ENCODE measurements around the gene LHPP.

The LHPP gene

DNA sequence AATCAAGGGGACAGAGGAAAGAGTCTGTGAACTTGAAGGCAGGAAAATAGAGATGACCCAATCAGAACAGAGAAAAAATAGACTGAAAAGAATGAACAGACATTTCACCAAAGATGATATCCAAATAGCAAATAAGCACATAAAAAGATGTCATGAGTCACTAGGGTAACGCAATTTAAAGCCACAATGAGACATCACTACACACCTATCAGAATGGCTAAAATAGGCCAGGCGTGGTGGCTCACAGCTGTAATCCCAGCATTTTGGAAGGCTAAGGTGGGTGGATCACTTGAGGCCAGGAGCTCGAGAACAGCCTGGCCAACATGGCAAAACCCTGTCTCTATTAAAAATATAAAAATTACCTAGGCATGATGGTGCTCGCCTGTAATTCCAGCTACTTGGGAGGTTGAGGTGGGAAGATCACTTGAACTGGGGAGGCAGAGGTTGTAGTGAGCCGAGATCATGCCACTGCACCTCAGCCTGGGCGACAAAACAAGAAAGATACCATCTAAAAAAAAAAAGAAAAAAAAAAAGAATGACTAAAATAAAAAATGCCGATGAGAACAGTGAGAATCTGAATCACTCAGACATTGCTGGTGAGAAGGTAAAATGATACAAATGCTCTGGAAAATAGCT is 100.9 kb downstream of the LHPP start:
- no peak overlapping the region for H3K4me3 ChIP-seq (ENCODE audit: low read depth, low read length)
- DNase-seq (ENCODE audit: low read depth): peak; percentile 13

DNA sequence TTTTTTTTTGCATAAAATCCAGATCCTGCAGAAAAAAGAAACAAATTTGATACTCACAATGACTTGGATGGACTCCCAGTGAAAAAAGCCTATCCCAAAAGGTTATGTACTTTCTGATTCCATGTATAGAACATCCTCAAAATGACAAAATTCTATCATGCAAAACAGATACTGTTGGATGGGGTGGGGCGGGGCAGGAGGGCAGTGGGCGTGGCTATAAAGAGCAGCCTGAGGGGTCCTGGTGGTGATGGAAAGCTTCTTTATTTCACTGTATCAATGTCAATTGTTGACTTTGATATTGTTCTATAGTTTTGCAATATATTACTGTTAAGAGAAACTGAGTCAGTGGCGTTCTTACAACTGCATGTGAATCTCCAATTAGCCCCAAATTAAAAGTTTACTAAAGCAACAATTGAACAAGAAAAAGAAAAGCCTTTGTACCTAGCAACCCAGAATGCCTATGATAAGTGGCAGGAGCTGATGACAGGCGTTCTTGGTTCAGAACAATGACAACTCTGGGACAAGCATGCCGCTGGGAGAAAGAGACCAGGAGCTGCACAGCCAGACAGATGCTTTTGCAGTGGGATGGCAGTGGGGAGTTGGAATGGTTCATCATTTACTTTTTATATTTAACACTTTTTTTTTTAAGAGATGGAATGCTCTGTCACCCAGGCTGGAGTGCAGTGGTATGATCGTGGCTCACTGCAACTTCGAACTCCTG is 101.9 kb downstream of the LHPP start:
- no peak for DNase-seq (ENCODE audit: low read depth)
- H3K4me3 ChIP-seq (ENCODE audit: low read depth, low read length): no peak overlapping the region
- TF ChIP-seq, protein P1, sequence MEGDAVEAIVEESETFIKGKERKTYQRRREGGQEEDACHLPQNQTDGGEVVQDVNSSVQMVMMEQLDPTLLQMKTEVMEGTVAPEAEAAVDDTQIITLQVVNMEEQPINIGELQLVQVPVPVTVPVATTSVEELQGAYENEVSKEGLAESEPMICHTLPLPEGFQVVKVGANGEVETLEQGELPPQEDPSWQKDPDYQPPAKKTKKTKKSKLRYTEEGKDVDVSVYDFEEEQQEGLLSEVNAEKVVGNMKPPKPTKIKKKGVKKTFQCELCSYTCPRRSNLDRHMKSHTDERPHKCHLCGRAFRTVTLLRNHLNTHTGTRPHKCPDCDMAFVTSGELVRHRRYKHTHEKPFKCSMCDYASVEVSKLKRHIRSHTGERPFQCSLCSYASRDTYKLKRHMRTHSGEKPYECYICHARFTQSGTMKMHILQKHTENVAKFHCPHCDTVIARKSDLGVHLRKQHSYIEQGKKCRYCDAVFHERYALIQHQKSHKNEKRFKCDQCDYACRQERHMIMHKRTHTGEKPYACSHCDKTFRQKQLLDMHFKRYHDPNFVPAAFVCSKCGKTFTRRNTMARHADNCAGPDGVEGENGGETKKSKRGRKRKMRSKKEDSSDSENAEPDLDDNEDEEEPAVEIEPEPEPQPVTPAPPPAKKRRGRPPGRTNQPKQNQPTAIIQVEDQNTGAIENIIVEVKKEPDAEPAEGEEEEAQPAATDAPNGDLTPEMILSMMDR (conservative IDR thresholded peaks at IDR 0.05; ENCODE audit: low read depth, low read length): no peak

More for the DNA sequence above, 100.9 kb downstream of the LHPP start:
- TF ChIP-seq, protein P1 (conservative IDR thresholded peaks at IDR 0.05; ENCODE audit: low read depth, low read length): no peak

DNA sequence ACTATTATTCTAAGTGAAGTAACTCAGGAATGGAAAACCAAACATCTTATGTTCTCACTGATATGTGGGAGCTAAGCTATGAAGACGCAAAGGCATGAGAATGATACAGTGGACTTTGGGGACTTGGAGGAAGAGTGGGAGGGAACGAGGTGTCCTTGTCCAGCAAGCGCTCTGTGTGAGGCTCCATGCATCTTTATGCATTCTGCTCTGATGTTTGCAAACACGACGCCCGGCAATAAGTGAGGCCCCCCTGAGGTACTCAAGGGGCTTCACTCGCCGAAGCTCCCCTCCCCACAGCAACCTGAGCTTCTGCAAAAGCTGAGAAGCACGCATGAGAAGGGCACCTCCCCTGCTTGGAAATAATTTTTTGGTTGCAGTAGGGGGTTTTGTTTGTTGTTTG is 103.3 kb downstream of the LHPP start:
- TF ChIP-seq, protein P1 (conservative IDR thresholded peaks at IDR 0.05; ENCODE audit: low read depth, low read length): no peak
- H3K4me3 ChIP-seq (ENCODE audit: low read depth, low read length): no peak overlapping the region
- DNase-seq (ENCODE audit: low read depth): no peak

DNA sequence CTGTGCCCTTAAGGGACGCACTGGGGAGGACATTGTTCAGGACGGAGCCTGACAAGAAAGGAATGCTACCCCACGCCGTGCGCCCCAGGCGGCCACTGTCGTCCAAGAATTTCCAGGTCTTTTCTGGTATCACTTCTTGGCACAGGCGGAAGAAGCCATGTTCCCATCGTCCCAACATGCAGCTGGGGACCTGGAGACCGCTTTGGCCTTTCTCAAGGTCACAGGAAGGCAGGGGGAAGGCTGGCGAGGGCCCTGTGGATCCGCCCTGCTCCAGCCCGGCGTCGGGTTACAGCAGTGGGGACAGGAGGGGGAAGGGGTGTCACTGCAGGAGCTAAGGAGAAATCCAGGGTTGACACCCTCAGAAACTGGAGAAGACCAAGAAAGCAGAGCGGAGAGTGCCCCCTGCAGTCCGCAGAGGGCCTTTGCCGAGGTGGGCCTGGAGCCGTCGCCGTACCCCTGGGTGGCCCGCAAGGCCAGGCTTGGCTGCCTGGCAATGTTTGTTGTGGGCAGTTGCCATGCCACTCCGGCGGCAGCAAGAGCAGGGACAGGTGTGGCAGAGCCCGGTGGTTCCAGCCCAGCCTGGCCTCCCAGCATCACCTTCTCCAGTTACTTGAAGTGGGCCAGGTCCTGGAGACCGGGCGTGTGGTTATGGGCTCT is 104.1 kb downstream of the LHPP start:
- no peak overlapping the region for H3K4me3 ChIP-seq (ENCODE audit: low read depth, low read length)
- TF ChIP-seq, protein P1 (conservative IDR thresholded peaks at IDR 0.05; ENCODE audit: low read depth, low read length): peak; percentile 79
- DNase-seq (ENCODE audit: low read depth): peak; percentile 52

DNA sequence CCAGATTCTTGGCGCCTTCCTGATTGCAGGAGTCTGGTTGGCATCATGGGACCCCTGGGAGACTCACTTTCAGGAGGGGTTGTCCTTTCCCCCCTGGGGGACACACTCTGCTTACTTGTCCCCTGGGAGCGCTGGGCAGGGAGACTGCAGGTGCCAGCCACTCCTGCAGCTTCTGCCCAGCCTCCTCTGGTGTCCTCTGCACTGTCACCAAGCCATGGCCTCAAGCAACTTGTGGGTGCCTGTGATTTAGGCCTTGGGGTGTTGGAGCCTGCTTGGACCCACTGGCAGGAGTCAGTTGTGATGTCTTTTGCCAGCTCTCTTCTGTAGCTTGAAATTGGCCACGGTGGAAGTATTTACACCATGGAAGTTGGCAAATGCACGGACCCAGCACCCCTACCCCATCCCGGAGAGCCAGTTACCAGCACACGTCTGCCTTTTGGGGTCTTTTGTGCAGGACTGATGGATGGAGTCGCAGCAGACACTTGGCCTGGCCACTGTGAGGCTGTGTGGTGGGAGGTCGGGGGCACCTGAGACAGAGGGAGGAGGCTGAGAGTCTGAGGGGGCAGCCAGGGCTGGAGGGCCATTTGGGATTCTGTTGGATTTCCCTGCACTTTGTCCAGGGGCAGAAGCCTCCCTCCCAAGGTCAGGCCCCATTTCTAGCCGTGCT is 104.7 kb downstream of the LHPP start:
- TF ChIP-seq, protein P1 (conservative IDR thresholded peaks at IDR 0.05; ENCODE audit: low read depth, low read length): no peak
- no peak overlapping the region for H3K4me3 ChIP-seq (ENCODE audit: low read depth, low read length)
- DNase-seq (ENCODE audit: low read depth): no peak

DNA sequence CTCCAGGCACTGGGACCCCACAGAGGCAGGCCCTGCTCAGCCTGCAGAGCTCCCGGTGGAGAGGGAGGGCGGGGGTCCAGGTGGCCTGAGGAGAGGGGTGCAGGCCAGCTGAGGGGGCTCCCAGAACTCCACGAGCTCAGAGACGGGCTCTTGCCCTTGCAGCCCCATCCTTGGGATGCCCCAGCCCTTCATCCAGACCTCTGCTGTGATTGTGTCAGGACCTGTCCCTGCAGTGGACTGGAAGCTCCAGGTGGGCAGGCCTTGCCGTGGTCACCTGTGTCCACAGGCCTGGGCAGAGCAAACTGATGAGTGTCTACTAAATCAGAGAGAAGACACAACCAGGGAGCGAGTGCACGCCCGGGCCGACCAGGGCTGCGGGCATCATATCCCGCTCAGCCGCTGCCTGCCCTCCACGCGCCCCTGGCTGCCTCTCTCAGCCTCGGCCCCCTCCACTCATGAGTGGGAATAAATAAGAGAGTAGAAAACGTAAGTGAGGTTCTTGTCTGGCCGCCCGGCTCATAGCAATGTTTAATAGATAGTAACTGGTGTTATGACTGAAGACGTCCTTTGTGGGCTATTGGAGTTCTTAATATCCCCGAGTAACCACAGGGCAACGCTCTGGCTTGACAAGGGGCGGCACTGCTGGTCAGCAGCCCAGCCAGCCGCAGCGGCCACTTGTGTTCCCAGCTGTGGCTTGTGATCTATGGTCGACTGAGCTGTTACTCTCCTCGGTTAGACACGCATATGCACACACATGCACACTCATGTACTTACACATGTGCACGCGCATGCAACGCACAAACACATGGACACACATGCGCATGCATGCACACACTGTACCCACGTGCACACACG is 105.6 kb downstream of the LHPP start:
- TF ChIP-seq, protein P1 (conservative IDR thresholded peaks at IDR 0.05; ENCODE audit: low read depth, low read length): no peak
- no peak for DNase-seq (ENCODE audit: low read depth)
- H3K4me3 ChIP-seq (ENCODE audit: low read depth, low read length): no peak overlapping the region
